BLaER1 treated with 17β-estradiol and CSF1 and Interleukin-3, amounts not matched to agents 10 nM and 100 nM (cell line): Measurements from ENCODE around the gene HIRA.
A peak's percentile ranks its signal among the peaks of the same experiment; 100 is the strongest.
"Not testable (repeated sequence)": the region's sequence is repeated elsewhere in the genome, so short reads cannot be mapped to it uniquely, and the experiment has no call there.

ENCODE experiments used
- H3K27ac ChIP-seq, 11 experiments: shearing (Covaris generic); formaldehyde crosslinking; 2 replicates each; pipeline ENCODE4 v1.8.1; 2022
- H3K27me3 ChIP-seq, 11 experiments: shearing (Covaris generic); formaldehyde crosslinking; 2 replicates each; pipeline ENCODE4 v1.8.1; 2022
- H3K36me3 ChIP-seq, 11 experiments: shearing (Covaris generic); formaldehyde crosslinking; 2 replicates each; pipeline ENCODE4 v1.8.1; 2022
- H3K4me1 ChIP-seq, 10 experiments: shearing (Covaris generic); formaldehyde crosslinking; 2 replicates each; pipeline ENCODE4 v1.8.1; 2022
- H3K4me2 ChIP-seq, 11 experiments: shearing (Covaris generic); formaldehyde crosslinking; 2 replicates each; pipeline ENCODE4 v1.8.1; 2022
- H3K4me3 ChIP-seq, 10 experiments: shearing (Covaris generic); formaldehyde crosslinking; 2 replicates each; pipeline ENCODE4 v1.8.1; 2022
- H3K9ac ChIP-seq, 11 experiments: shearing (Covaris generic); formaldehyde crosslinking; 2 replicates each; pipeline ENCODE4 v1.8.1; 2022
- H3K9me3 ChIP-seq, 11 experiments: shearing (Covaris generic); formaldehyde crosslinking; replicated peaks in 1 of 11; 2 replicates each; pipeline ENCODE4 v1.8.1; 2022
- H4K20me1 ChIP-seq, 11 experiments: shearing (Covaris generic); formaldehyde crosslinking; 2 replicates each; pipeline ENCODE4 v1.8.1; 2022
- Cebpa-rat ChIP-seq, 11 experiments: shearing (Covaris generic); IDR thresholded peaks; 2 replicates each; pipeline ENCODE4 v1.8.1; 2022

The HIRA gene

DNA sequence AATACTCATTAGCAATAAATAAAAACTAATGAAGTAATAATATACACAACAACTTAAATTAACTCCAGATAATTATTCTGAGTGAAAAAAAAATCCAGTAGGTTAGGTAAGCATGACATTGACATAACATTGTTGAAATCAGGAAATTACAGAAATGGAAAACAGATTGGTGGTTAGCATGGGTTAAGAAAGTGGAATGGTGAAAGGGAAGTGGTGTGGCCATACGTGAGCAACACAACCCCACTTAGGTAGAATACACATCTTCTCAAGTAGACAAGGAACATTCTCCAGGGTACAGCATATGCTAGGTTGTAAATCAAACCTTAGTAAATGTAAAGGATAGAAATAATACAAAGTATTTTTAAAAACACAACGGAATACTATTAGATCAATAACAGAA is 109.8 kb downstream of the HIRA start:
- Histone ChIP-seq H3K4me2 (peak overlapping the region in 1 of 11 experiments; percentile 3; a peak in 1 of 22 replicates), H3K27me3 (no peaks in the 10 kb centered on the region), H3K9ac (no peak overlapping the region), H3K4me3 (no peak overlapping the region), H4K20me1 (no peaks in the 10 kb centered on the region), H3K9me3 (peaks cover 41 to 72% (median 50%) of the 10 kb centered on the region in 11 experiments), H3K36me3 (peaks cover 0 to 11% (median 0%) of the 10 kb centered on the region in 11 experiments; a peak in 3 of 22 replicates), H3K27ac (no peak overlapping the region), H3K4me1 (no peaks in the 10 kb centered on the region)
- no peak for TF ChIP-seq Cebpa-rat (IDR thresholded peaks at IDR 0.05)

DNA sequence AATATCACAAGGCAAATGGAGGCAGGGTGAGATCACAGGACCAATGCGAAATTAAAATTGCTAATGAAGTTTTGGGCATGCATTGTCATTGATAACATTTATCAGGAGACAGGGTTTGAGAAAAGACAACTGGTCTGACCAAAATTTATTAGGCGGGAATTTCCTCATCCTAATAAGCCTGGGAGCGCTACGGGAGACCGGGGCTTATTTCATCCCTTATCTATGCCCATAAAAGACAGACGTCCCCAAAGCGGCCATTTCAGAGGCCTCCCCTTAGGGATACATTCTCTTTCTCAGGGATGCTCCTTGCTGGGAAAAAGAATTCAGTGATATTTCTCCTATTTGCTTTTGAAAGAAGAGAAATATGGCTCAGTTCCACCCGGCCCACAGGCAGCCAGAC is 111.4 kb downstream of the HIRA start:
- Histone ChIP-seq H3K36me3 (peaks cover 0 to 12% (median 2%) of the 10 kb centered on the region in 11 experiments; a peak in 3 of 22 replicates), H3K9me3 (peaks cover 57 to 88% (median 66%) of the 10 kb centered on the region in 11 experiments)
- not testable (repeated sequence) for H3K9ac ChIP-seq, H3K27ac ChIP-seq, H3K27me3 ChIP-seq, H3K4me3 ChIP-seq, H3K4me1 ChIP-seq, H4K20me1 ChIP-seq, H3K4me2 ChIP-seq

DNA sequence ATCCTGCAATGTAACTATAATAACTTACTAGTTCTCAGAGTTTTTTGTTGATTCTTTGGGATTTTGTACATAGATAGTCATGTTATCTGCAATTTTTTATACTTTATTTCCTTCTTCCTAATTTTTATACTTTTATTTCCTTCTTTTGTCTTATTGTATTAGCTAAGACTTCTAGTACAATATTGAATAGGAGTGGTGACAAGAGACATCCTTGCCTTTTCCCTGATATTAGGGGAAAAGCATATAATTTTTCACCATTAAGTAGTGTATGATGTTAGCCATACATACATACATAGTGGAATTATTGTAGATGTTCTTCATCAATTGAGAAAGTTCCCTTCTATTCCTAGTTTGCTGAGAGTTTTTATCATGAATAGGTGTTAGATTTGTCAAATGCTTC is 112.3 kb downstream of the HIRA start:
- Histone ChIP-seq H3K9ac (no peak overlapping the region), H3K27me3 (no peaks in the 10 kb centered on the region), H3K36me3 (peaks cover 0 to 12% (median 2%) of the 10 kb centered on the region in 11 experiments; a peak in 3 of 22 replicates), H3K4me2 (no peak overlapping the region), H4K20me1 (no peaks in the 10 kb centered on the region), H3K4me3 (no peak overlapping the region), H3K9me3 (peaks cover 64 to 96% (median 74%) of the 10 kb centered on the region in 11 experiments), H3K27ac (no peak overlapping the region), H3K4me1 (no peaks in the 10 kb centered on the region)
- no peak for TF ChIP-seq Cebpa-rat (IDR thresholded peaks at IDR 0.05)

DNA sequence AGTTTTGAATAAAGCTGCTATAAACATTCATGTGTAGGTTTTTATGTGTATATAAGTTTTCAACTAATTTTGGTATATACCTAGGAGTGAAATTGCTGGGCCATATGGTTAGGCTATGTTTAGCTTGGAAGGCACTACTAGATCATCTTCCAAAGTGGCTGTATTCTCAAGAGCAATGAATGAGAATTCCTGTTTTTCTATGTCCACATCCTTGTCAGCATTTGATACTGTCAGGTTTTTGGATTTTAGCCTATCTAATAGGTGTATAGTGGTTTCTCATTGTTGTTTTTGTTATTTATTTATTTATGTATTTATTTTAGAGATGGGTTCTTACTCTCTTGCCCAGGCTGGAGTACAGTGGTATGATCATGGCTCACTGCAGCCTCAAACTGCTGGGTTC is 113.7 kb downstream of the HIRA start:
- Histone ChIP-seq H3K9me3 (peaks cover 66 to 90% (median 74%) of the 10 kb centered on the region in 11 experiments), H3K4me1 (no peaks in the 10 kb centered on the region), H3K9ac (no peak overlapping the region), H3K36me3 (peaks cover 0 to 12% (median 2%) of the 10 kb centered on the region in 11 experiments; a peak in 3 of 22 replicates), H3K27me3 (no peaks in the 10 kb centered on the region), H3K27ac (no peak overlapping the region), H4K20me1 (no peaks in the 10 kb centered on the region), H3K4me2 (no peak overlapping the region), H3K4me3 (no peak overlapping the region)
- TF ChIP-seq Cebpa-rat (IDR thresholded peaks at IDR 0.05), result no peak

DNA sequence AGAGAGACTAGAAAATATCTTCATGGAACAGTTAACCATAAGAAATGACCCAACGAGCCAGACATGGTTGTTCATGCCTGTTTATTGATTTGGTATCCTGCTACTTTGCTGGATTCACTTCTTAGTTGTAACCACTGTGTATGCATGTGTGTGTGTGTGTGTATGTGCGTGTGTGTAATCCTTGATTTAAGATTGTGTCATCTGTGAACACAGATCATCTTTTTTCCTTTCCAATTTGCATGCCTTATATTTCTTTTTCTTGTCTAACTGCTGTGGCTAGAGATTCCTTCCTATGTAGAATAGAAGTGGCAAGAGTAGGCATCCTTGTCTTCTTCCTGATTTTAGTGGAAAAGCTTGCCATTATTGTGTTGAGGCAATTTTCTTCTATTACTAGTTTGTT is 123.7 kb downstream of the HIRA start:
- Histone ChIP-seq H3K9ac (no peak overlapping the region), H3K4me3 (no peak overlapping the region), H4K20me1 (no peaks in the 10 kb centered on the region), H3K4me2 (no peak overlapping the region), H3K36me3 (no peaks in the 10 kb centered on the region), H3K9me3 (no peaks in the 10 kb centered on the region; a peak in 3 of 22 replicates), H3K27ac (no peak overlapping the region), H3K27me3 (no peaks in the 10 kb centered on the region), H3K4me1 (no peaks in the 10 kb centered on the region)
- TF ChIP-seq Cebpa-rat (IDR thresholded peaks at IDR 0.05), result no peak

DNA sequence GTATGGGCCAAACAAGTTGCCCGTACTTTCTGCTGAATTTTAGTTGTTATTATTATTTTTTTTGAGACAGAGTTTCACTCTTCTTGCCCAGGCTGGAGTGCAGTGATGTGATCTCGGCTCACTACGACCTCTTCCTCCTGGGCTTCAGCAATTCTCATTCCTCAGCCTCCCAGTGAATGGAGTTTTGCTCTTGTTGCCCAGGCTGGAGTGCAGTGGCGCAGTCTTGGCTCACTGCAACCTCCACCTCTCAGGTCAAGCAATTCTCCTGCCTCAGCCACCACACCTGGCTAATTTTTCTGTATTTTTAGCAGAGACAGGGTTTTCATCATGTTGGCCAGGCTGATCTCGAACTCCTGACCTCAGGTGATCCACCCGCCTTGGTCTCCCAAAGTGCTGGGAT is 125.0 kb downstream of the HIRA start:
- H3K27me3 ChIP-seq, H3K27ac ChIP-seq, H3K4me1 ChIP-seq, H3K36me3 ChIP-seq, H4K20me1 ChIP-seq, H3K4me3 ChIP-seq, H3K4me2 ChIP-seq, H3K9ac ChIP-seq, H3K9me3 ChIP-seq: not testable (repeated sequence)

DNA sequence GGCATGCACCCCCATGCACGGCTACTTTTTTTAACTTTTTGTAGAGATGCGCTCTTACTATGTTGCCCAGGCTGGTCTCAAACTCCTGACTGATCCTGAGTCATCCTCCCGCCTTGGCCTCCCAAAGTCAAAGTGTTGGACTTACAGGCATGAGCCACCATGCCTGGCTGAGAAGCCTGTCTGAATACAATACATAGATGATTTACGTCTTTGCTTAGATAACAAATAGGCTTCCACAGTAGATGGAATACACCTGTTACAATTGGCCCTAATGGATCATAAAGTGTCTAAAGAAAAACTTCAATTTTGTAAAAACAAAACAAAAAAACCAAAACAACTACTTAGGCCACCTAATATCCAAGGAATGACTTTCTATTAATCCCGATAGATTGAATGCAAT is 127.0 kb downstream of the HIRA start:
- no peak overlapping the region for H3K4me2 ChIP-seq
- TF ChIP-seq Cebpa-rat (IDR thresholded peaks at IDR 0.05), result no peak

DNA sequence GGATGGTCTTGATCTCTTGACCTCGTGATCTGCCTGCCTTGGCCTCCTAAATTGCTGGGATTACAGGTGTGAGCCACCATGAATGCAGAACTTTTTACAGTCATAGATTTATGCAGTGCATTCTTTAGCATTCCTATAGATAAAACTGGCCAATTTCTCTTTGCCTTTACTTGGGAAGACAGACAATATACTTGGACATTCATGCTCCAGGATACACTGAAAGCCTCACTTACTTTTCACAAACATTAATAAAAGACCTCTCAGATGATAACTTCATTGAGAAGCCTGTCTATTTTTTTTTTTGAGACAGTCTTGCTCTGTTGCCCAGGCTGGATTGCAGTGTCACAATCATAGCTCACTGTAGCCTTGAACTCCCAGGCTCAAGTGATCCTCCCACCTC is 127.7 kb downstream of the HIRA start:
- no peak for TF ChIP-seq Cebpa-rat (IDR thresholded peaks at IDR 0.05)
- no peaks in the 10 kb centered on the region for H3K9me3 ChIP-seq
- H4K20me1 ChIP-seq, result no peaks in the 10 kb centered on the region
- no peak overlapping the region for H3K4me3 ChIP-seq
- H3K27ac ChIP-seq, result no peak overlapping the region
- no peaks in the 10 kb centered on the region for H3K4me1 ChIP-seq
- H3K4me2 ChIP-seq, result no peak overlapping the region
- no peaks in the 10 kb centered on the region for H3K36me3 ChIP-seq
- no peaks in the 10 kb centered on the region for H3K27me3 ChIP-seq
- no peak overlapping the region for H3K9ac ChIP-seq

More for the DNA sequence above, 127.0 kb downstream of the HIRA start:
- H3K9ac ChIP-seq, result no peak overlapping the region
- H3K4me3 ChIP-seq, result no peak overlapping the region
- H3K36me3 ChIP-seq, result no peaks in the 10 kb centered on the region
- H3K9me3 ChIP-seq, result no peaks in the 10 kb centered on the region
- no peak overlapping the region for H3K27ac ChIP-seq
- H3K27me3 ChIP-seq, result no peaks in the 10 kb centered on the region
- no peaks in the 10 kb centered on the region for H3K4me1 ChIP-seq
- no peaks in the 10 kb centered on the region for H4K20me1 ChIP-seq

DNA sequence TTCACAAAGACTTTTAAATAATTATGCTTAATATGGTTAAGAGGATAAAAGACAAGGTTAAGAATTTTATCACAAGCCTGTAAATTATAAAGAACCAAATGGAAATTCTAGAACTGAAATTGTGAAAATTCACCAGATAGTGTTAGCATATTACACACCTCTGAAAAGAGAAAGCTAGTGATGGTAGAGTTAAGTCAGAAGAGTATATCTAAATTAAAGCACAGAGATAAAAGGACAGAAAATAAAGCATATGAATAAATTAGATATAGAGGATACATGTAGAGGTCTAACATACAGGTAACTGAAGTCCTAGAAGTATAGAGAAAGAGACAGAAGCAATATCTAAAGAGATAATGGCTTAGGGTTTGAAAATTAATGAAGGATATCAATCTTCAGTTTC is 135.8 kb downstream of the HIRA start:
- H3K27me3 ChIP-seq, result peaks cover 0 to 7% (median 6%) of the 10 kb centered on the region in 11 experiments; a peak in 18 of 22 replicates
- H3K9me3 ChIP-seq, result no peaks in the 10 kb centered on the region
- no peak for TF ChIP-seq Cebpa-rat (IDR thresholded peaks at IDR 0.05)
- no peak overlapping the region for H3K4me2 ChIP-seq
- no peak overlapping the region for H3K4me3 ChIP-seq
- H3K9ac ChIP-seq, result no peak overlapping the region
- peaks cover 0 to 3% (median 0%) of the 10 kb centered on the region in 11 experiments; a peak in 2 of 22 replicates for H4K20me1 ChIP-seq
- H3K36me3 ChIP-seq, result no peaks in the 10 kb centered on the region
- H3K27ac ChIP-seq, result no peak overlapping the region
- peaks cover 9 to 17% (median 15%) of the 10 kb centered on the region in 10 experiments for H3K4me1 ChIP-seq

DNA sequence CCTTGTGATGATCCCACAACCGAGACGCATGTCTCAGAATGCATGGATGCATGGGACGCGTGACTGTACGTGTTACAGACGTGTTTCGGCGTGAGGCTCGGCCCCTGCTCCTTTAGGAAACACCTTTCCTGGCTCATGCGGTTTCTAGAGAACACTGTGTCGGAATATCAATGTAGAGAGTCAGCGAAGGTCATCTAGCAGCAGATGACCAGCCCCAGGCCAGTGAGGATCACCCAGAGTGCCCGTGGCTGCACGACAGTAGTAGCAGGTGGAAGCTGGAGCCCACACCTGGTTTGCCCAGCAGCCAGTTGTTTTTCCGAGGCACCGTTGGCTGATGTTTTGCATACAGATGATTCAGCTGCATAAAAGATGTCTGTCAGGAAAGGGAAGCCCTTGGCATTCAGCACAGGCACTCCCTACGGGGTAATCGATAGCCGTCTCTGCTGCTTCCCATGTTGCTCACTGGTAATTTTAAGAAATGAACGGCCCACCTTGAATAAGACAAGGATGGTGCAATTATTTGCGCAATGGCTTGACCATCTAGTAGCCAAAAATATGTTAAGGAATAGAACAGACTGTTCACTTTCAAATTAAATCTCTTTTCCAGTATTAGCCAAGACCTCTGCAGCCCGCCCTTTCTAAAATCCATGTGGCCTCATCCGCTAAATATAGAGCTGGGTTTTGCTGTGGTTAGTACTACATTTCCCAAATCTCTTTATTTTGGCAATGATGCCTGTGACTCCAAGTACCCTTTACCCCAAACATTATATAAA is 138.9 kb downstream of the HIRA start:
- Histone ChIP-seq H3K4me2 (peak overlapping the region; percentile 69 to 95 (median 87)), H3K27me3 (peaks cover 0 to 14% (median 12%) of the 10 kb centered on the region in 11 experiments; a peak in 18 of 22 replicates), H3K36me3 (no peaks in the 10 kb centered on the region), H3K4me1 (peaks cover 27 to 48% (median 45%) of the 10 kb centered on the region in 10 experiments), H3K9ac (peak overlapping the region; percentile 74 to 88 (median 82); a peak in 21 of 22 replicates), H3K4me3 (peak overlapping the region; percentile 70 to 98 (median 96)), H3K9me3 (no peaks in the 10 kb centered on the region), H3K27ac (peak overlapping the region in 8 of 11 experiments; percentile 70 to 84 (median 76); a peak in 11 of 22 replicates), H4K20me1 (peaks cover 0 to 9% (median 0%) of the 10 kb centered on the region in 11 experiments; a peak in 2 of 22 replicates)
- no peak for TF ChIP-seq Cebpa-rat (IDR thresholded peaks at IDR 0.05)
